GM04503 (cell line): ENCODE results near the gene STX12.
"Not testable (repeated sequence)": the region's sequence is repeated elsewhere in the genome, so short reads cannot be mapped to it uniquely, and the experiment has no call there.

Experiments used
- DNase-seq: peaks from one replicate; pipeline ENCODE4 v3.0.0-alpha.2; 2012; ENCODE audit warnings: low read depth

The STX12 gene

GRCh38 chr1:27868932-27869718, 96.1 kb downstream of the STX12 start:
- DNase-seq = no peak

- no peak for DNase-seq
These were observed 96.7 kb downstream of the STX12 start for GRCh38 chr1:27869719-27870085.

GRCh38 chr1:27871076-27871475, 98.1 kb downstream of the STX12 start:
- not testable (repeated sequence) for DNase-seq

GRCh38 chr1:27872059-27872801, 99.2 kb downstream of the STX12 start, which contains the start of gene THEMIS2:
Gene THEMIS2, plus strand, starts transcription at chr1:27872544. Its CDS starts 28 bp downstream, at chr1:27872572.
- DNase-seq = no peak

GRCh38 chr1:27872802-27873551, 100.0 kb downstream of the STX12 start:
- no peak for DNase-seq

- DNase-seq = no peak
These were observed 100.8 kb downstream of the STX12 start for GRCh38 chr1:27873671-27874384.
